Spleen (tissue), 11 donors: ENCODE results near the gene WDR62. TPM values are rescaled to one million over a fixed set of nuclear protein-coding genes. Genes with fewer than 3 reads are reported as not detected.
"Not testable (repeated sequence)": the region's sequence is repeated elsewhere in the genome, so short reads cannot be mapped to it uniquely, and the experiment has no call there.

ENCODE experiments used
- DNase-seq: peaks from one replicate; pipeline ENCODE4 v3.0.0-alpha.2; 2020
- H3K27ac ChIP-seq, 8 donors: fragments of 200-600 bp; sonication (generic) in 7 of 8; 1 replicate in 4 of 8; 2 replicates in 4 of 8; pipeline versions ENCODE4 v1.5.0 to v1.8.0; 2016 to 2021; ENCODE audit warnings: inconsistent platforms in 4 of 8, mild to moderate bottlenecking in 4 of 8, moderate library complexity in 1 of 8
- H3K27me3 ChIP-seq, 7 donors: fragments of 200-600 bp; sonication (generic) in 6 of 7; replicated peaks in 1 of 7; 1 replicate in 4 of 7; 2 replicates in 3 of 7; pipeline versions ENCODE4 v1.5.0 to v1.8.0; 2016 to 2021; ENCODE audit warnings: inconsistent platforms in 3 of 7, mild to moderate bottlenecking in 1 of 7
- H3K36me3 ChIP-seq, 6 donors: fragments of 200-600 bp; sonication (generic) in 5 of 6; 1 replicate in 4 of 6; 2 replicates in 2 of 6; pipeline versions ENCODE4 v1.5.0 to v1.8.0; 2016 to 2021; ENCODE audit warnings: inconsistent platforms in 2 of 6
- H3K4me1 ChIP-seq, 6 donors: fragments of 200-600 bp; sonication (generic) in 5 of 6; 1 replicate in 3 of 6; 2 replicates in 3 of 6; pipeline versions ENCODE4 v1.5.0 to v1.8.0; 2016 to 2021; ENCODE audit warnings: inconsistent platforms in 3 of 6
- H3K4me3 ChIP-seq, 8 donors: fragments of 200-600 bp; sonication (generic) in 7 of 8; 1 replicate in 4 of 8; 2 replicates in 4 of 8; pipeline versions ENCODE4 v1.5.0 to v1.8.0; 2016 to 2021; ENCODE audit warnings: inconsistent platforms in 4 of 8, mild to moderate bottlenecking in 4 of 8, moderate library complexity in 2 of 8
- H3K9me3 ChIP-seq, 8 donors: fragments of 200-600 bp; sonication (generic) in 7 of 8; 1 replicate in 4 of 8; 2 replicates in 4 of 8; pipeline versions ENCODE4 v1.5.0 to v1.8.0; 2016 to 2021; ENCODE audit warnings: inconsistent platforms in 4 of 8
- CTCF ChIP-seq, 11 experiments: fragments of 200-600 bp in 7 of 11; fragments of 450-650 bp in 4 of 11; sonication (generic) in 4 of 11; IDR thresholded peaks in 8 of 11; conservative IDR thresholded peaks in 3 of 11; 1 replicate in 7 of 11; 2 replicates in 4 of 11; pipeline versions ENCODE4 v1.4.0 to v1.8.0; 2016 to 2021; ENCODE audit warnings: antibody characterized with exemption in 11 of 11, inconsistent platforms in 4 of 11, mild to moderate bottlenecking in 1 of 11
- POLR2A ChIP-seq, 3 donors: fragments of 450-650 bp; IDR thresholded peaks; one replicate each; pipeline ENCODE4 v1.5.1; 2017; ENCODE audit warnings: antibody characterized with exemption in 3 of 3, mild to moderate bottlenecking in 1 of 3
- POLR2AphosphoS5 ChIP-seq, 3 donors: sonication (generic); formaldehyde crosslinking; IDR thresholded peaks; one replicate each; pipeline ENCODE4 v1.5.1; 2017; ENCODE audit warnings: antibody characterized with exemption in 3 of 3
- WGBS, 5 donors: extraction: QIAGEN DNeasy Blood & Tissue Kit in 3 of 5; methylation state at CpG; one replicate each; pipeline versions ENCODE4 v1.1.5 to v1.1.7; 2013 to 2018; 5-methylcytosine and 5-hydroxymethylcytosine counted together
- intact Hi-C: fragments of 100-400 bp; cut with DNase I; formaldehyde crosslinking; loops from one replicate; pipeline ENCODE4 v1.15.0; 2023; ENCODE audit warnings: low total_unique reads
- polyA plus RNA-seq, 3 donors: library from polyadenylated mRNA; stranded (reverse); fragments of 200-250 nt; gene quantifications; one replicate each; pipeline ENCODE4 v1.2.1, GENCODE V29; 2013
- total RNA-seq, 7 donors: library from RNA; depleted of rRNA in 3 of 7; stranded (reverse); fragments of >200 nt in 3 of 7; fragmentation: NEBNext Ultra II Directional in 4 of 7; extraction: Animal tissue kit (Norgen Biotek cat#: 25700) in 4 of 7; gene quantifications; one replicate each; pipeline versions ENCODE4 v1.1.0 to v1.2.1, GENCODE V29; 2016 to 2021
- donor health status: healthy with polysubstance abuse.
- donor health status: DM: no; HTN: no; CAD: no; lungs with moderate emphysema.
- donor health status: DM: no; HTN: no; CAD: no.
- donor health status: Bipolar disorder and iron deficiency.
- donor health status: healthy.
- donor health status: DM: no; HTN: no; CAD: no.
- donor health status: DM: yes; HTN: yes; CAD: no.

WDR62 gene
- total and polyA plus RNA-seq, 10 donors: 1.3 to 5.2 (median 2.2) TPM

- intact Hi-C loops: no loop called here
- no peaks in the 10 kb centered on the region for H3K9me3 ChIP-seq
- peaks cover 0 to 10% (median 1%) of the 10 kb centered on the region in 6 donors for H3K4me1 ChIP-seq
- DNase-seq: no peak
- WGBS, 5 donors: 92 to 97% (median 96%) methylated on average over 10 to 11 of the region's 11 CpGs
- TF ChIP-seq POLR2AphosphoS5 (IDR thresholded peaks at IDR 0.05): no peak
- no peak for TF ChIP-seq POLR2A (IDR thresholded peaks at IDR 0.05)
- no peak for TF ChIP-seq CTCF (IDR thresholded peaks at IDR 0.05 in 8 of 11, conservative IDR thresholded peaks at IDR 0.05 in 3 of 11)
- no peak overlapping the region for H3K4me3 ChIP-seq
- H3K27ac ChIP-seq: no peak overlapping the region
- H3K27me3 ChIP-seq: no peaks in the 10 kb centered on the region
- H3K36me3 ChIP-seq: peaks cover 0 to 81% (median 0%) of the 10 kb centered on the region in 6 donors
Observed at GRCh38 chr19:36067681-36068080, 13.0 kb downstream of the WDR62 start.

GRCh38 chr19:36068810-36069499 lies 14.3 kb downstream of the WDR62 start:
- Histone ChIP-seq H3K4me1 (peaks cover 0 to 23% (median 7%) of the 10 kb centered on the region in 6 donors), H3K36me3 (peaks cover 0 to 82% (median 0%) of the 10 kb centered on the region in 6 donors)
- H3K9me3 ChIP-seq, H3K4me3 ChIP-seq, DNase-seq, H3K27ac ChIP-seq, intact Hi-C loops, H3K27me3 ChIP-seq: not testable (repeated sequence)
- 95 to 98% (median 98%) methylated on average over 16 to 54 of the region's 57 CpGs for WGBS, 5 donors

GRCh38 chr19:36072081-36072480 lies 17.4 kb downstream of the WDR62 start:
- no peak for TF ChIP-seq POLR2A (IDR thresholded peaks at IDR 0.05)
- no peak for TF ChIP-seq CTCF (IDR thresholded peaks at IDR 0.05 in 8 of 11, conservative IDR thresholded peaks at IDR 0.05 in 3 of 11)
- TF ChIP-seq POLR2AphosphoS5 (IDR thresholded peaks at IDR 0.05): no peak
- no peaks in the 10 kb centered on the region for H3K27me3 ChIP-seq
- no peaks in the 10 kb centered on the region for H3K9me3 ChIP-seq
- intact Hi-C loops: no loop called here
- no peak overlapping the region for H3K27ac ChIP-seq
- peaks cover 0 to 81% (median 0%) of the 10 kb centered on the region in 6 donors for H3K36me3 ChIP-seq
- peaks cover 0 to 24% (median 7%) of the 10 kb centered on the region in 6 donors for H3K4me1 ChIP-seq
- 89 to 97% (median 95%) methylated on average over 8 of the region's 8 CpGs for WGBS, 5 donors
- DNase-seq: no peak
- no peak overlapping the region for H3K4me3 ChIP-seq

- WGBS, 5 donors: 67 to 92% (median 77%) methylated on average over 10 of the region's 10 CpGs
- intact Hi-C loops: no loop called here
- H3K27me3 ChIP-seq: no peaks in the 10 kb centered on the region
Observed at GRCh38 chr19:36073121-36073876, 18.6 kb downstream of the WDR62 start.

More at GRCh38 chr19:36073121-36073876, 18.6 kb downstream of the WDR62 start:
- Histone ChIP-seq H3K4me3 (no peak overlapping the region), H3K9me3 (no peaks in the 10 kb centered on the region), H3K27ac (no peak overlapping the region), H3K36me3 (peaks cover 0 to 74% (median 0%) of the 10 kb centered on the region in 6 donors), H3K4me1 (peaks cover 0 to 24% (median 7%) of the 10 kb centered on the region in 6 donors)
- TF ChIP-seq CTCF (IDR thresholded peaks at IDR 0.05 in 8 of 11, conservative IDR thresholded peaks at IDR 0.05 in 3 of 11) (no peak), POLR2AphosphoS5 (IDR thresholded peaks at IDR 0.05) (peak in 1 of 3 donors; percentile 21)
- DNase-seq: no peak
